Erythroblast (primary cell): Measurements from ENCODE around the gene SEC22C.

ENCODE experiments used
- GATA1 ChIP-seq: IDR thresholded peaks from 2 replicates; pipeline ENCODE4 v1.6.1; 2011; ENCODE audit warnings: low read depth, mild to moderate bottlenecking, control low read depth, low read length, moderate library complexity
- POLR2A ChIP-seq: IDR thresholded peaks from 2 replicates; pipeline ENCODE4 v1.6.1; 2011; ENCODE audit warnings: mild to moderate bottlenecking, low read length

- TF ChIP-seq POLR2A = no peak
- no peak for TF ChIP-seq GATA1
Observed at GRCh38 chr3:42515976-42516375, 65.8 kb downstream of the SEC22C start.
